ENCODE measurements around the gene VPREB3. TPM values are rescaled to one million over a fixed set of nuclear protein-coding genes. Genes with fewer than 3 reads are reported as not detected.

Gene VPREB3
- total RNA-seq, 1 experiment from 2014 or later = 2.4 TPM

DNA sequence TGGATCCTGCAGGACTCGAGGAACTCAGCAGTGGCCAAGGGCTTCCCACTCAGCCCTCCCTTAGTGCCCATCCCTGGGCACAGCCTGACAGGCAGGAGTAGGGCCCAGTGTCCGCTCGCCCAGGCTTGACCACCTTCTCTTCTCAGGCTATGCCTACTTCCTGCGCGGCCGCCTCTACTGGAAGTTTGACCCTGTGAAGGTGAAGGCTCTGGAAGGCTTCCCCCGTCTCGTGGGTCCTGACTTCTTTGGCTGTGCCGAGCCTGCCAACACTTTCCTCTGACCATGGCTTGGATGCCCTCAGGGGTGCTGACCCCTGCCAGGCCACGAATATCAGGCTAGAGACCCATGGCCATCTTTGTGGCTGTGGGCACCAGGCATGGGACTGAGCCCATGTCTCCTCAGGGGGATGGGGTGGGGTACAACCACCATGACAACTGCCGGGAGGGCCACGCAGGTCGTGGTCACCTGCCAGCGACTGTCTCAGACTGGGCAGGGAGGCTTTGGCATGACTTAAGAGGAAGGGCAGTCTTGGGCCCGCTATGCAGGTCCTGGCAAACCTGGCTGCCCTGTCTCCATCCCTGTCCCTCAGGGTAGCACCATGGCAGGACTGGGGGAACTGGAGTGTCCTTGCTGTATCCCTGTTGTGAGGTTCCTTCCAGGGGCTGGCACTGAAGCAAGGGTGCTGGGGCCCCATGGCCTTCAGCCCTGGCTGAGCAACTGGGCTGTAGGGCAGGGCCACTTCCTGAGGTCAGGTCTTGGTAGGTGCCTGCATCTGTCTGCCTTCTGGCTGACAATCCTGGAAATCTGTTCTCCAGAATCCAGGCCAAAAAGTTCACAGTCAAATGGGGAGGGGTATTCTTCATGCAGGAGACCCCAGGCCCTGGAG is 29.3 kb upstream of the VPREB3 start:
- peaks cover 21 to 40% of the 10 kb centered on the region in 2 experiments for H3K4me1 ChIP-seq (ENCODE audit: control insufficient read depth in 1 of 2, insufficient read depth in 2 of 2, low read length in 2 of 2)
- no peak overlapping the region for H3K27ac ChIP-seq (ENCODE audit: low read depth, low read length)
- no peaks in the 10 kb centered on the region for H3K9me3 ChIP-seq (ENCODE audit: control insufficient read depth in 1 of 2, insufficient read depth in 1 of 2, low read depth in 1 of 2, low read length in 2 of 2)
- TF ChIP-seq EGR1 (IDR thresholded peaks at IDR 0.05; ENCODE audit: low read depth) (no peak), ZFX (IDR thresholded peaks at IDR 0.05) (no peak), EZH2phosphoT487 (IDR thresholded peaks at IDR 0.05; ENCODE audit: borderline replicate concordance) (no peak), YY1 (IDR thresholded peaks at IDR 0.05; ENCODE audit: extremely low read depth, insufficient replicate concordance, low read depth, low read length) (no peak), CEBPB (IDR thresholded peaks at IDR 0.05; ENCODE audit: low read depth) (no peak), POLR2A (IDR thresholded peaks at IDR 0.05; ENCODE audit: borderline replicate concordance, extremely low read depth, insufficient read depth, insufficient read length) (no peak), JUND (IDR thresholded peaks at IDR 0.05) (no peak), ZNF274 (IDR thresholded peaks at IDR 0.05; ENCODE audit: low read depth, low read length) (no peak), ELF1 (IDR thresholded peaks at IDR 0.05; ENCODE audit: borderline replicate concordance, low read depth) (no peak), SIN3A (IDR thresholded peaks at IDR 0.05; ENCODE audit: low read depth) (no peak), TCF7L2 (IDR thresholded peaks at IDR 0.05; ENCODE audit: borderline replicate concordance, extremely low read depth, insufficient read depth, insufficient read length) (no peak), SRF (IDR thresholded peaks at IDR 0.05; ENCODE audit: low read depth) (no peak), CBX3 (IDR thresholded peaks at IDR 0.05; ENCODE audit: low read depth) (no peak), SP1 (IDR thresholded peaks at IDR 0.05; ENCODE audit: low read depth) (no peak)
- TF ChIP-seq, protein P1, sequence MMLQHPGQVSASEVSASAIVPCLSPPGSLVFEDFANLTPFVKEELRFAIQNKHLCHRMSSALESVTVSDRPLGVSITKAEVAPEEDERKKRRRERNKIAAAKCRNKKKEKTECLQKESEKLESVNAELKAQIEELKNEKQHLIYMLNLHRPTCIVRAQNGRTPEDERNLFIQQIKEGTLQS (IDR thresholded peaks at IDR 0.05) = no peak
- TF ChIP-seq, protein P2, sequence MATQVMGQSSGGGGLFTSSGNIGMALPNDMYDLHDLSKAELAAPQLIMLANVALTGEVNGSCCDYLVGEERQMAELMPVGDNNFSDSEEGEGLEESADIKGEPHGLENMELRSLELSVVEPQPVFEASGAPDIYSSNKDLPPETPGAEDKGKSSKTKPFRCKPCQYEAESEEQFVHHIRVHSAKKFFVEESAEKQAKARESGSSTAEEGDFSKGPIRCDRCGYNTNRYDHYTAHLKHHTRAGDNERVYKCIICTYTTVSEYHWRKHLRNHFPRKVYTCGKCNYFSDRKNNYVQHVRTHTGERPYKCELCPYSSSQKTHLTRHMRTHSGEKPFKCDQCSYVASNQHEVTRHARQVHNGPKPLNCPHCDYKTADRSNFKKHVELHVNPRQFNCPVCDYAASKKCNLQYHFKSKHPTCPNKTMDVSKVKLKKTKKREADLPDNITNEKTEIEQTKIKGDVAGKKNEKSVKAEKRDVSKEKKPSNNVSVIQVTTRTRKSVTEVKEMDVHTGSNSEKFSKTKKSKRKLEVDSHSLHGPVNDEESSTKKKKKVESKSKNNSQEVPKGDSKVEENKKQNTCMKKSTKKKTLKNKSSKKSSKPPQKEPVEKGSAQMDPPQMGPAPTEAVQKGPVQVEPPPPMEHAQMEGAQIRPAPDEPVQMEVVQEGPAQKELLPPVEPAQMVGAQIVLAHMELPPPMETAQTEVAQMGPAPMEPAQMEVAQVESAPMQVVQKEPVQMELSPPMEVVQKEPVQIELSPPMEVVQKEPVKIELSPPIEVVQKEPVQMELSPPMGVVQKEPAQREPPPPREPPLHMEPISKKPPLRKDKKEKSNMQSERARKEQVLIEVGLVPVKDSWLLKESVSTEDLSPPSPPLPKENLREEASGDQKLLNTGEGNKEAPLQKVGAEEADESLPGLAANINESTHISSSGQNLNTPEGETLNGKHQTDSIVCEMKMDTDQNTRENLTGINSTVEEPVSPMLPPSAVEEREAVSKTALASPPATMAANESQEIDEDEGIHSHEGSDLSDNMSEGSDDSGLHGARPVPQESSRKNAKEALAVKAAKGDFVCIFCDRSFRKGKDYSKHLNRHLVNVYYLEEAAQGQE (IDR thresholded peaks at IDR 0.05; ENCODE audit: low read depth) = no peak
- TF ChIP-seq, protein P3, sequence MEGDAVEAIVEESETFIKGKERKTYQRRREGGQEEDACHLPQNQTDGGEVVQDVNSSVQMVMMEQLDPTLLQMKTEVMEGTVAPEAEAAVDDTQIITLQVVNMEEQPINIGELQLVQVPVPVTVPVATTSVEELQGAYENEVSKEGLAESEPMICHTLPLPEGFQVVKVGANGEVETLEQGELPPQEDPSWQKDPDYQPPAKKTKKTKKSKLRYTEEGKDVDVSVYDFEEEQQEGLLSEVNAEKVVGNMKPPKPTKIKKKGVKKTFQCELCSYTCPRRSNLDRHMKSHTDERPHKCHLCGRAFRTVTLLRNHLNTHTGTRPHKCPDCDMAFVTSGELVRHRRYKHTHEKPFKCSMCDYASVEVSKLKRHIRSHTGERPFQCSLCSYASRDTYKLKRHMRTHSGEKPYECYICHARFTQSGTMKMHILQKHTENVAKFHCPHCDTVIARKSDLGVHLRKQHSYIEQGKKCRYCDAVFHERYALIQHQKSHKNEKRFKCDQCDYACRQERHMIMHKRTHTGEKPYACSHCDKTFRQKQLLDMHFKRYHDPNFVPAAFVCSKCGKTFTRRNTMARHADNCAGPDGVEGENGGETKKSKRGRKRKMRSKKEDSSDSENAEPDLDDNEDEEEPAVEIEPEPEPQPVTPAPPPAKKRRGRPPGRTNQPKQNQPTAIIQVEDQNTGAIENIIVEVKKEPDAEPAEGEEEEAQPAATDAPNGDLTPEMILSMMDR (IDR thresholded peaks at IDR 0.05 in 2 of 3, conservative IDR thresholded peaks at IDR 0.05 in 1 of 3; ENCODE audit: borderline replicate concordance in 1 of 3, insufficient read depth in 1 of 3, low read depth in 2 of 3, low read length in 2 of 3) = no peak
- DNase-seq (ENCODE audit: low read depth, low spot score) (no peak), ATAC-seq (no peak)
- H3K4me2 ChIP-seq (ENCODE audit: low read length) = no peak overlapping the region
- ChIA-PET POLR2A (no interaction called here), RAD21 (ENCODE audit: low non-redundant PET in 1 of 2, low total read pairs in 2 of 2, uncharacterized antibody in 2 of 2, unreplicated experiment in 2 of 2) (no interaction called here), CTCF (no interaction called here)
- H4K20me1 ChIP-seq (ENCODE audit: insufficient read depth) = peaks cover 8% of the 10 kb centered on the region; the same call in 1 of the 2 replicates
- H3K36me3 ChIP-seq (ENCODE audit: control insufficient read depth in 1 of 2, insufficient read depth in 2 of 2, low read length in 2 of 2) = no peaks in the 10 kb centered on the region
- H3K4me3 ChIP-seq (replicated peaks in 1 of 2; ENCODE audit: low read depth in 1 of 2, low read length in 2 of 2) = no peak overlapping the region
- H3K27me3 ChIP-seq (ENCODE audit: insufficient read depth, low read length) = no peaks in the 10 kb centered on the region
- H3K79me2 ChIP-seq (ENCODE audit: insufficient read depth, low read length) = peaks cover 12% of the 10 kb centered on the region
- no peak overlapping the region for H3K9ac ChIP-seq (ENCODE audit: low read length)
- H2AFZ ChIP-seq (ENCODE audit: low read depth, low read length, poor library complexity, severe bottlenecking) = no peak overlapping the region
- BruUV-seq (replicated peaks) = no TSS peak
- intact Hi-C loops (cut with micrococcal nuclease) = no loop called here
- no peaks in the 10 kb centered on the region for H3K9me2 ChIP-seq (ENCODE audit: insufficient read depth)

Data from HCT116 (cell line).